Measurements from ENCODE around the gene DNASE1L2. TPM values are rescaled to one million over a fixed set of nuclear protein-coding genes. Genes with fewer than 3 reads are reported as not detected.

DNASE1L2 gene, protein sequence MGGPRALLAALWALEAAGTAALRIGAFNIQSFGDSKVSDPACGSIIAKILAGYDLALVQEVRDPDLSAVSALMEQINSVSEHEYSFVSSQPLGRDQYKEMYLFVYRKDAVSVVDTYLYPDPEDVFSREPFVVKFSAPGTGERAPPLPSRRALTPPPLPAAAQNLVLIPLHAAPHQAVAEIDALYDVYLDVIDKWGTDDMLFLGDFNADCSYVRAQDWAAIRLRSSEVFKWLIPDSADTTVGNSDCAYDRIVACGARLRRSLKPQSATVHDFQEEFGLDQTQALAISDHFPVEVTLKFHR
- 1.0 to 1.7 TPM (median 1.3 TPM) in 5 replicates for total RNA-seq (2022; extraction: Qiagen RNA extraction; ENCODE audit: low read depth)

GRCh38 chr16:2236337-2237101 is at the start of gene DNASE1L2:
TSS of gene DNASE1L2 (plus strand) at chr16:2236444. CDS start at chr16:2236817, 373 bp downstream.

GRCh38 chr16:2196162-2196980 is 39.9 kb upstream of the DNASE1L2 start, which contains the start of gene CASKIN1:
TSS of gene CASKIN1 (minus strand) at chr16:2196605. CDS start at chr16:2196432, 173 bp downstream.

DNA sequence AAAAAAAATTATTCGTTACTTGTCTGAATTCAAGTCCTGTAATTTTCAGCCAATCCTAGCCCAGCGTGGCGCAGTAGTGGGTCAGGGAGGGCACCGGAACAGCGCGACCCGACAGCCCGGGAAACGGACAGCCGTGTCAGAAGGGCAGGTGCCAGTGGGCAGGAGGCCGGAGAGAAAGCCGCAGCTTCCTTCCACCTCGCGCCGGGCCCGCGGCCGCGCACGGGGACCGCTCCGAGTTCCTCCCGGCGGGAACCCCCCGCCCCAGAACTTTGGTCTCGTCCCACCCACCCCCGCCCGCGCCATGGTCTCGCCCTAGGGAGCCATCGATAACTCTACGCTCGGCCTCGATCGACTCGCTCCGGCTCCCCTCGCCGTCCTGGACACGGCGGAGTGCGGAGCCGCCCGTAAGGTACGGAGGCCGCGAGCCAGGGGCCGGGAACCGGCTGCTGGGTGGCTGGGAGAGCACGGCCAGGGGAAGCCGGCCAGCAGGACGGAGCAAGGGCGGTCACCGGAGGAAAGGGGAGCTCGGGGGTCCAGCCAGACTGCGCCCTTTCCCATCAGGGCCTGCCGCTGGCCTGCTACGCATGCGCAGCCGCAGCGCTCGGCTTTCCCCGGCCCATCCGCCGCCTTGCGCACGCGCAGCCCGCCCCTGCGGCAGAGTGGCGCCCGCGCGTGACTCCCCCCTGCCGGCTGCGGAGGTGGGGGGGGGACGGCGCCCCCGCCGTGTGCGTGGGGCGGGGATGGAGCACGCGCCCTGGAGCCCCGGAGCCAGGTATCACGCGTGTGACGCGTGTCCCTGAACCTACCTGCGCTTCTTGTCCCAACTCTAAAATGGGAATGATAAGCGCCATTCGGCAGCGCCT is 30.9 kb upstream of the DNASE1L2 start, which contains the start of gene MLST8:
Gene MLST8, plus strand, starts transcription at position 351 of the 863 bp plus-strand sequence. CDS start 632 bp downstream, outside the sequence.

DNA sequence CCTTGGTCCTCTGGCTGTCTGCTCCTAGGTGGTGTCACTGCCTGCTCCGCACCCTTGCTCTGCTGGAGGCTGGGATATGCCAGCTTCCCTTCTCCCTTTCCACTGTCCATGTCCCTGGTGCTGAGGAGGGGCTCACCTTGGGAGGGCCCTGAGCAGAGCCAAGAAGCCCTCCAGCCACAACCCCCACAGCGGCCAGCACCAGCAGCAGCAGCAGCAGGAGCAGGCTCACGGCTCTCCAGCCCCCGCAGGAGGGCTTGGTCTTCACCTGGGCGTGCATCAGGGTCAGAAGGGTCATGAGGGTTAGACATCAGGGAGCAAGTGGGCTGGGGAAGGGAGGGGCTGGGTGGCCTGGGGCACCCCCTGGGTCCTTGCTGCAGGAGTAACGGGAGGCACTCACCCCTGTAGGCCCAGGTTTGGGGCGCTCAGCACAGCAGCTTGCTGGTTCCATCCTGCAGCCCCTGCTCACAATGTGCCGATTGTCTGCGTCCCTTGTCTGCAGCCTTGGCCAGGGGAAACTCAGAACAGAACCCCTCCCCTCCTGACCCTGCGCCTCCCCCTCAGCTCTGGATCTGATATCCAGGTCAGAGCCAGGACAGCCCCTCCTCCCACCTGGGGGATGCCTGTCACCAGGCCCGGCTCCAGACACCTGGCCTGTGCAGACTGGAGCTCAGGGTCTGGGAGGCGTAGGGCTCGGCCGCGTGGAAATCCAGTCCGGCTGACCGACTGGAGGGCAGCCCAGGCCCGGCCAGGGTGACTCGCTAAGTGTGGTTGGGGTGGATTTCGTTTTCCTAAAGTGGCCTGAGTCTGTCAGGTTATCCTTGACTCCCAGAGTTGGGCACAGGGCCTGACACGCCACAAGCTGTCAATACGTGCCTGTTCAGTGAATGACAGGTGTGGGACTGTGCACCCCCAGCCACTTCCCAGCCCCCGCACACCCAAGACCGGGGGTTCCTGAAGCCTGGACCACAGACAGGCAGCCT is 25.6 kb upstream of the DNASE1L2 start, which contains the start of gene BRICD5:
Gene BRICD5, minus strand, starts transcription at position 478 of the 980 bp plus-strand sequence. Its CDS starts 30 bp downstream, at position 448.

GRCh38 chr16:2214719-2214968 is 21.6 kb upstream of the DNASE1L2 start, which contains the start of gene PGP:
TSS of gene PGP (minus strand) at chr16:2214840. CDS start at chr16:2214777, 63 bp downstream.

DNA sequence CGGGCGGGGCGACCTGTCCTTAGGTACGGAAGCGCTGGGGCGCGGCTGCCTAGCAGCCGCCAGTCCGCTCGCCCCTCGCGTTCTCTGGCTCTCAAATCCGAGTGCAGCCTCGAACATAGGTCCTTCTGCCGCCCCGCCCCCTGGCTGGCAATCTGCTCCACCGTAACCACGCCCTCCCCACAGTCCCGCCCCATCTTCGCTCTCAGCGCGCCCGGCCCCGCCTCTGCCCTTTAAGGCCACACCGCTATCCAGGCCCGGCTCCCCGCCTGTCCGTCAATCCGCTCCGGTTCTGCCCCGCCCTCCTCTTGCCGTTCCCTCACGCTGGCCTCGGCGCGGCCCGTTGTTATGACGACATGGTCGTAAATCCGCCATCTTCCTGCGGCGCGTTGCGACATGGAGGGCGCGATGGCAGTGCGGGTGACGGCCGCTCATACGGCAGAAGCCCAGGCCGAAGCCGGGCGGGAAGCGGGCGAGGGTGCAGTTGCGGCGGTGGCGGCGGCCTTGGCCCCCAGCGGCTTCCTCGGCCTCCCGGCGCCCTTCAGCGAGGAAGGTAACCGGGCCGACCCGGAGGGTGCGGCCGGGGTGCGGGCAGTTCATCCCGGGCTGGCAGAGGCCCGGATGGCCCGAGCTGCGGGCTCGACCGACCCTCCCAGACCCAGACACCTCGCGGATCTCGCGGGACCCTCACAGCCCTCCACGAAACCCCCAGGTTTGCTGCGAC is 12.9 kb upstream of the DNASE1L2 start, which contains the start of gene E4F1:
Gene E4F1, plus strand, starts transcription at position 371 of the 721 bp plus-strand sequence. Its CDS starts 23 bp downstream, at position 394.

GRCh38 chr16:2251296-2252111 is 15.3 kb downstream of the DNASE1L2 start, which contains the start of gene ECI1:
TSS of gene ECI1 (minus strand) at chr16:2251587. CDS start at chr16:2251566, 21 bp downstream.

GRCh38 chr16:2267913-2268666 is 31.8 kb downstream of the DNASE1L2 start, which contains the start of gene RNPS1:
TSS of gene RNPS1 (minus strand) at chr16:2268126. CDS start at chr16:2264643, 3,483 bp downstream.

Other genes with a start within 250 kb of the DNASE1L2 start
- 6.3 to 8.3 TPM (median 6.5 TPM) in 5 replicates for gene SYNGR3, start 246.5 kb upstream of the DNASE1L2 start, total RNA-seq (2022; extraction: Qiagen RNA extraction; ENCODE audit: low read depth)
- 45.0 to 61.1 TPM (median 54.0 TPM) in 5 replicates for gene ZNF598, start 226.6 kb upstream of the DNASE1L2 start, total RNA-seq (2022; extraction: Qiagen RNA extraction; ENCODE audit: low read depth)
- 0.79 to 1.5 TPM (median 1.2 TPM) in 4 of 5 replicates, not detected in the other for gene NPW, start 216.7 kb upstream of the DNASE1L2 start, total RNA-seq (2022; extraction: Qiagen RNA extraction; ENCODE audit: low read depth)
- gene NHERF2, start 209.5 kb upstream of the DNASE1L2 start, total RNA-seq (2022; extraction: Qiagen RNA extraction; ENCODE audit: low read depth) = 40.0 to 59.6 TPM (median 58.2 TPM) in 5 replicates
- 32.1 to 53.3 TPM (median 41.7 TPM) in 5 replicates for gene NTHL1, start 188.6 kb upstream of the DNASE1L2 start, total RNA-seq (2022; extraction: Qiagen RNA extraction; ENCODE audit: low read depth)
- 31.5 to 46.9 TPM (median 33.4 TPM) in 5 replicates for gene TSC2, start 188.5 kb upstream of the DNASE1L2 start, total RNA-seq (2022; extraction: Qiagen RNA extraction; ENCODE audit: low read depth)
- 40.0 to 54.4 TPM (median 50.1 TPM) in 5 replicates for gene PKD1, start 100.5 kb upstream of the DNASE1L2 start, total RNA-seq (2022; extraction: Qiagen RNA extraction; ENCODE audit: low read depth)
- gene RAB26, start 87.8 kb upstream of the DNASE1L2 start, total RNA-seq (2022; extraction: Qiagen RNA extraction; ENCODE audit: low read depth) = 1.8 to 4.3 TPM (median 4.1 TPM) in 5 replicates
- gene TRAF7, start 80.7 kb upstream of the DNASE1L2 start, total RNA-seq (2022; extraction: Qiagen RNA extraction; ENCODE audit: low read depth) = 42.3 to 59.0 TPM (median 51.2 TPM) in 5 replicates
- 0.44 to 3.9 TPM (median 0.57 TPM) in 5 replicates for gene CASKIN1, start 39.8 kb upstream of the DNASE1L2 start, total RNA-seq (2022; extraction: Qiagen RNA extraction; ENCODE audit: low read depth)
- 40.2 to 59.3 TPM (median 49.5 TPM) in 5 replicates for gene MLST8, start 31.0 kb upstream of the DNASE1L2 start, total RNA-seq (2022; extraction: Qiagen RNA extraction; ENCODE audit: low read depth)
- 4.4 to 7.2 TPM (median 5.3 TPM) in 5 replicates for gene BRICD5, start 25.6 kb upstream of the DNASE1L2 start, total RNA-seq (2022; extraction: Qiagen RNA extraction; ENCODE audit: low read depth)
- 15.8 to 34.8 TPM (median 32.5 TPM) in 5 replicates for gene PGP, start 21.6 kb upstream of the DNASE1L2 start, total RNA-seq (2022; extraction: Qiagen RNA extraction; ENCODE audit: low read depth)
- gene E4F1, start 12.9 kb upstream of the DNASE1L2 start, total RNA-seq (2022; extraction: Qiagen RNA extraction; ENCODE audit: low read depth) = 18.9 to 27.2 TPM (median 22.9 TPM) in 5 replicates
- 47.8 to 89.4 TPM (median 82.1 TPM) in 5 replicates for gene ECI1, start 15.1 kb downstream of the DNASE1L2 start, total RNA-seq (2022; extraction: Qiagen RNA extraction; ENCODE audit: low read depth)
- gene RNPS1, start 31.7 kb downstream of the DNASE1L2 start, total RNA-seq (2022; extraction: Qiagen RNA extraction; ENCODE audit: low read depth) = 250 to 296 TPM (median 262 TPM) in 5 replicates
- gene ABCA3, start 104.3 kb downstream of the DNASE1L2 start, total RNA-seq (2022; extraction: Qiagen RNA extraction; ENCODE audit: low read depth) = 15.1 to 19.9 TPM (median 16.6 TPM) in 5 replicates
- gene CCNF, start 193.0 kb downstream of the DNASE1L2 start, total RNA-seq (2022; extraction: Qiagen RNA extraction; ENCODE audit: low read depth) = 20.1 to 24.7 TPM (median 22.5 TPM) in 5 replicates
- gene TEDC2, start 223.7 kb downstream of the DNASE1L2 start, total RNA-seq (2022; extraction: Qiagen RNA extraction; ENCODE audit: low read depth) = 18.3 to 23.7 TPM (median 21.3 TPM) in 5 replicates
- 0.06 TPM in 1 of 5 replicates, not detected in the others for gene NTN3, start 234.9 kb downstream of the DNASE1L2 start, total RNA-seq (2022; extraction: Qiagen RNA extraction; ENCODE audit: low read depth)
- 5.0 to 9.6 TPM (median 7.8 TPM) in 5 replicates for gene TBC1D24, start 238.7 kb downstream of the DNASE1L2 start, total RNA-seq (2022; extraction: Qiagen RNA extraction; ENCODE audit: low read depth)